Activated CD4-positive, alpha-beta T cell treated with anti-CD3 and anti-CD28 coated beads for 36 hours (primary cell): Measurements from ENCODE around the gene ARHGEF16. TPM values are rescaled to one million over a fixed set of nuclear protein-coding genes. Genes with fewer than 3 reads are reported as not detected.

Experiments
- total RNA-seq, 2 experiments: library from RNA; stranded (reverse); gene quantifications; one replicate each; pipeline ENCODE4 v1.2.3, GENCODE V29; 2021

The ARHGEF16 gene
- total RNA-seq, 2 experiments from 2014 or later = not detected

Other genes with a start within 250 kb of the ARHGEF16 start
- gene MEGF6, start 156.8 kb downstream of the ARHGEF16 start, total RNA-seq = 1 to 10 TPM; 2.6 to 4.5 TPM
- gene TPRG1L, start 170.3 kb downstream of the ARHGEF16 start, total RNA-seq = 1 to 10 TPM; 6.7 to 7.2 TPM
- 10 to 100 TPM; 26.3 to 28.9 TPM for gene WRAP73, start 195.4 kb downstream of the ARHGEF16 start, total RNA-seq
- under 1 TPM; 0.32 to 0.40 TPM for gene TP73, start 197.9 kb downstream of the ARHGEF16 start, total RNA-seq